Caki2 (cell line): ENCODE results near the gene BEND7. TPM values are rescaled to one million over a fixed set of nuclear protein-coding genes. Genes with fewer than 3 reads are reported as not detected.
"Not testable (repeated sequence)": the region's sequence is repeated elsewhere in the genome, so short reads cannot be mapped to it uniquely, and the experiment has no call there.

Source experiments
- DNase-seq: peaks from one replicate; pipeline ENCODE4 v3.0.0-alpha.2; 2015; ENCODE audit warnings: low read depth
- in situ Hi-C: cut with HindIII; loops from 2 replicates; pipeline ENCODE4 v1.10.0; 2016; ENCODE audit warnings: low sequenced_read_pairs, low pct_unique_long_range_greater_than_20kb, mixed read lengths
- total RNA-seq: library from RNA; depleted of rRNA; stranded (reverse); fragments of >200 nt; shearing (Covaris generic); gene quantifications from 2 replicates; pipeline ENCODE4 v1.2.3, GENCODE V29; 2014; ENCODE audit warnings: low replicate concordance; rRNA removed

Gene BEND7
- total RNA-seq, 1 experiment from 2014 or later = 12.7 TPM

GRCh38 chr10:13403426-13403825 is 125.4 kb downstream of the BEND7 start:
- DNase-seq, in situ Hi-C loops: not testable (repeated sequence)

- no peak for DNase-seq
- in situ Hi-C loops = no loop called here
Observed at GRCh38 chr10:13402021-13402420, 126.8 kb downstream of the BEND7 start.

GRCh38 chr10:13401142-13401541 is 127.7 kb downstream of the BEND7 start:
- in situ Hi-C loops = no loop called here
- no peak for DNase-seq

- in situ Hi-C loops = no loop called here
- DNase-seq = no peak
Observed at GRCh38 chr10:13400196-13400965, 128.4 kb downstream of the BEND7 start.

GRCh38 chr10:13399752-13400151 is 129.1 kb downstream of the BEND7 start:
- DNase-seq = no peak
- in situ Hi-C loops = no loop called here

- in situ Hi-C loops = no loop called here
- no peak for DNase-seq
Observed at GRCh38 chr10:13399236-13399635, 129.6 kb downstream of the BEND7 start.

- no peak for DNase-seq
- in situ Hi-C loops = no loop called here
Observed at GRCh38 chr10:13397052-13397451, 131.8 kb downstream of the BEND7 start.

GRCh38 chr10:13396369-13396768 is 132.4 kb downstream of the BEND7 start:
- in situ Hi-C loops = no loop called here
- no peak for DNase-seq

- DNase-seq = no peak
- in situ Hi-C loops = no loop called here
Observed at GRCh38 chr10:13395540-13395939, 133.3 kb downstream of the BEND7 start.

GRCh38 chr10:13393640-13394039 is 135.2 kb downstream of the BEND7 start:
- in situ Hi-C loops = no loop called here
- DNase-seq = no peak

- in situ Hi-C loops = no loop called here
- DNase-seq = no peak
Observed at GRCh38 chr10:13392701-13393100, 136.1 kb downstream of the BEND7 start.

Other genes starting within 250 kb of the BEND7 start
- 49.0 and 82.1 TPM in 2 replicates for gene PHYH, start 228.9 kb downstream of the BEND7 start, total RNA-seq
- gene SEPHS1, start 180.7 kb downstream of the BEND7 start, total RNA-seq = 88.9 and 121 TPM in 2 replicates
- 29.9 and 39.0 TPM in 2 replicates for gene PRPF18, start 58.0 kb upstream of the BEND7 start, total RNA-seq